Adipocyte (in vitro differentiated cells): ENCODE data around the gene KRTAP13-2.

ENCODE experiments used
- DNase-seq: peaks from one replicate; pipeline ENCODE4 v3.0.0-alpha.2; 2015; ENCODE audit warnings: low read depth
- H3K27me3 ChIP-seq: replicated peaks from 2 replicates; pipeline ENCODE4 v1.7.0; 2013; ENCODE audit warnings: mild to moderate bottlenecking, low read length, moderate library complexity; ENCODE audit not compliant: control insufficient read depth, insufficient read depth
- H3K36me3 ChIP-seq: 2 replicates; pipeline ENCODE4 v1.7.0; 2013; ENCODE audit warnings: low read length, mild to moderate bottlenecking, moderate library complexity; ENCODE audit not compliant: control insufficient read depth, insufficient read depth, severe bottlenecking
- H3K4me1 ChIP-seq: 2 replicates; pipeline ENCODE4 v1.7.0; 2013; ENCODE audit warnings: mild to moderate bottlenecking, low read length, moderate library complexity; ENCODE audit not compliant: control insufficient read depth, insufficient read depth
- H3K4me3 ChIP-seq: 2 replicates; pipeline ENCODE4 v1.7.0; 2013; ENCODE audit warnings: mild to moderate bottlenecking, low read length, moderate library complexity
- H3K9ac ChIP-seq: 2 replicates; pipeline ENCODE4 v1.7.0; 2013; ENCODE audit warnings: mild to moderate bottlenecking, low read length, moderate library complexity
- H3K9me3 ChIP-seq: 2 replicates; pipeline ENCODE4 v1.7.0; 2013; ENCODE audit warnings: mild to moderate bottlenecking, low read length, moderate library complexity; ENCODE audit not compliant: control insufficient read depth

KRTAP13-2 gene, protein sequence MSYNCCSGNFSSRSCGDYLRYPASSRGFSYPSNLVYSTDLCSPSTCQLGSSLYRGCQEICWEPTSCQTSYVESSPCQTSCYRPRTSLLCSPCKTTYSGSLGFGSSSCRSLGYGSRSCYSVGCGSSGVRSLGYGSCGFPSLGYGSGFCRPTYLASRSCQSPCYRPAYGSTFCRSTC

DNA sequence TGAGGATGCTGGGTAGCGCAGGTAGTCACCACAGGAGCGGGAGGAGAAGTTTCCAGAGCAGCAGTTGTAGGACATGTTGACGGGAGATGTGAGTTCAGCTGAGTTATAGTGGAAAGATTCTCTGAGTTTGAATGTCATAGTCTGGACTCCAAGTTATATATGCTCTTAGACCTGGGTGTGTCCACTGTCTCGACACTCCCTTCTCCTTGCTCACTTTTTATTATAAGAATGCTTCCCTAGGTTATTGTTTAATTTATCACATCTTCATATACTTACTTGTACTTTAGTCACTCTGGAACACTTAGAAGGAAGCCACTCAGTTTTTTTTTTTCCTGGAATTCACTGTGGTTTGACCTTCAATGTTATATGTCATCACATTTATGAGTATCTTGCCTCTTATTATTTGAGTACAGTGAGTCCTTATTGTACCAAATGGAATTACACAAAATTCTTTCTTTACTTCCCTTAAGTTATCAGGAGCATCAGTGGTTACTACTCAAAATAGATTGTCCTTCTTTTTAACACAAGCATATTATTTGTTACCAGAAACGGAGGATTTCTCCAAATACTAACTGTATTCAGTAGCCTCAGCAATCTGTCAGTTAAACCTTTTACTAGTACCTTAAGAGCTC, at the start of gene KRTAP13-2:
Gene KRTAP13-2 (minus strand): TSS at position 133 of the 632 bp plus-strand sequence. CDS start 58 bp downstream, at position 75.
- DNase-seq = no peak
- Histone ChIP-seq H3K27me3 (no peaks in the 10 kb centered on the region), H3K36me3 (no peaks in the 10 kb centered on the region)

DNA sequence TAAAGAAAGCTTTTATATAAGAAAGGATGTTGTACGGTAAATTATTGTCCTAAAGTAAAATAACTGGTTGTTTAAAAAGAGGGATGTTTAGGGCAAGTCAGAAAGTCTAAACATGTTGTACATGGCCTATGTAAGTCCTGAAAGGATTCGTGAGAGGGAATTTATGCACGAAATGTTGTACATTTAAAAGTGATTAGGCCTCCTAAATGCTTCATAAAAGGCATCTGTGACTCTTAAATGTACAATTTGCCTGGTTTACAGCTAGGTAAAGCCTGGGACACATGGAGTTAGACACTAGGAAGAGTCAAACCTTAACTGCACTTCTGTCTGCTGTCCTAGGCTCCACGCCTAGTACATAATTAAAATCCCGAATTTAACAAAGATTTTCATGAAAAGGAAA, 43.9 kb upstream of the KRTAP13-2 start:
- Histone ChIP-seq H3K9me3 (peaks cover 7% of the 10 kb centered on the region), H3K36me3 (no peaks in the 10 kb centered on the region), H3K4me3 (no peak overlapping the region), H3K9ac (no peak overlapping the region), H3K4me1 (no peaks in the 10 kb centered on the region), H3K27me3 (no peaks in the 10 kb centered on the region)
- no peak for DNase-seq

More for the DNA sequence above, at the start of gene KRTAP13-2:
- no peaks in the 10 kb centered on the region for H3K9me3 ChIP-seq
- H3K9ac ChIP-seq = no peak within 1 kb of the TSS
- no peaks in the 10 kb centered on the region for H3K4me1 ChIP-seq
- no peak within 1 kb of the TSS for H3K4me3 ChIP-seq

DNA sequence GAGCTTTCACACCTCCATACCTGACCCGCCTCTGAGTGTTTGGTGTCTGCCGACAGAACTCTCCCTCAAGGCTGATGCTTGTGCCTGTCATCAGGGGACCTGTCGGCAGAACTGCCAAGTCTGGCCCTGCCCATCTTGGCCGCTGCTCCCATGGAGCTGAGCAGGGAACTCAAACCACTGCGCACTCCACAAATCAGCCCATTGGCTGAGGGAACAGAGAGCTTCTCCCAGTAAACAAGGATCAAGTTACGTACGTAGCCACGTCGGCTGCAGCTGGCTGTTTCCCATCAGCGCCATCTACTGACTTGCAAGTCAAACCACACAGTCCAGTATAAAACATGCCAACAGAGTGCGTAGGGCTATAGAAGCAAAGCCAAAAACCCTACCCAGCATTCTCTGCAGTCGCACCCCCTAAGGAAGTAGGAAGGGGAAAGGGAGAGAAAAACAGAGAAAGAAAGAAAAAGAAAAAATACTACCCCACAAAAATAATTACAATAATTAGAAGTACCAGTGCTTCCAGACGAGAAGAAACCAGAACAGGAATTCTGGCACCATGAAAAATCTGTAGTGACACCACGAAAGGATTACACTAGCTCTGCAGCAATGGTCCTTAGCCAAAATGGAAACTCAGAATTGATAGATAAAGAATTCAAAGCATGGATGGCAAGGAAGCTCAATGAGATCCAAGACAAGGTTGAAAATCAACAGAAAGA, 36.9 kb upstream of the KRTAP13-2 start:
- peak overlapping the region; percentile 15 for H3K9ac ChIP-seq
- H3K36me3 ChIP-seq = no peaks in the 10 kb centered on the region
- H3K4me1 ChIP-seq = no peaks in the 10 kb centered on the region
- H3K4me3 ChIP-seq = peak overlapping the region; percentile 30
- H3K9me3 ChIP-seq = no peaks in the 10 kb centered on the region
- no peaks in the 10 kb centered on the region for H3K27me3 ChIP-seq
- DNase-seq = no peak

DNA sequence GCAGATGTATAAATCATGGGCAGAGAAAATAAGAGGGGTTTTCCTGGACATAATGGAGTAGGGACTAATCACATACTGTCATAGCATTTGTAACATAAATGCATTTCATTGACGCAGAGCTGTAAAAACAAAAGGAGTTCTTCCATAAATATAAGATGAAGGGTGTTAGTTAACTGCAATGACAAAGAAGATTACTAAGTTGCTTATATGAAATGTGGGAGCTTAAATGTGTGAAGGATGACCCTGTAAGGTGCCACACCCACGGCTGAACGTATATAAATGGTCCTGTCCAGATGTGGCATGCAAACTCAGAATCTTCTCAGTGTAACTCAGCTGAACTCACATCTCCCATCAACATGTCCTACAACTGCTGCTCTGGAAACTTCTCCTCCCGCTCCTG, 23.7 kb upstream of the KRTAP13-2 start, which contains the start of gene KRTAP13-1:
Gene KRTAP13-1 (plus strand): TSS at position 301 of the 400 bp plus-strand sequence. CDS start 56 bp downstream, at position 357.
- no peaks in the 10 kb centered on the region for H3K27me3 ChIP-seq
- DNase-seq = no peak
- H3K9me3 ChIP-seq = peaks cover 5% of the 10 kb centered on the region
- no peak within 1 kb of the TSS for H3K4me3 ChIP-seq
- no peaks in the 10 kb centered on the region for H3K4me1 ChIP-seq
- no peak within 1 kb of the TSS for H3K9ac ChIP-seq
- H3K36me3 ChIP-seq = no peaks in the 10 kb centered on the region

DNA sequence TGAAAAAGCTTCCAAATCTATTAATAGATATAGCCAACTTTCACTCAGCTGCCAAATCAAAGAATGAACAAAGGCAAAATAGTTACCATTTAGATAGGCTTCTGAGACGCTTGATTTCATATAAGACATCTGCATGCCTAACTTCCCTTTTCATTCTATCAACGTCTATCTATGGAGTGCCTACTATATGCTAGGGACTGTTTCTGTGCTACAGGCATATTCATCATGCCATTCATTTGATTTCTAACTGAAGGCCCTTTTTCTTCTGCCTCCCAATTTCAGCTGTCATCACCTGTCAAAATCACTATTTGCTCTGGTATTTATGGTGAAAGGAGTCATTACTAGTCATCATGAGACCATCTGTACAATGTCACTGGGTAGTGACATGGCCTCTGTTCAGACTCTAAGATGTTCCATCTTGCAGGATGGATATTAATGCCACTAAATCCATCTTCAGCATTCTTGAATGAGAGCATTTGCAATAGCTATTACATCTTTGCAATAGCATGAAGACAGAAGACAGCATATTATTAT, 19.5 kb upstream of the KRTAP13-2 start:
- Histone ChIP-seq H3K9ac (no peak overlapping the region), H3K27me3 (no peaks in the 10 kb centered on the region), H3K36me3 (no peaks in the 10 kb centered on the region), H3K9me3 (peaks cover 9% of the 10 kb centered on the region), H3K4me3 (no peak overlapping the region), H3K4me1 (no peaks in the 10 kb centered on the region)
- DNase-seq = no peak

DNA sequence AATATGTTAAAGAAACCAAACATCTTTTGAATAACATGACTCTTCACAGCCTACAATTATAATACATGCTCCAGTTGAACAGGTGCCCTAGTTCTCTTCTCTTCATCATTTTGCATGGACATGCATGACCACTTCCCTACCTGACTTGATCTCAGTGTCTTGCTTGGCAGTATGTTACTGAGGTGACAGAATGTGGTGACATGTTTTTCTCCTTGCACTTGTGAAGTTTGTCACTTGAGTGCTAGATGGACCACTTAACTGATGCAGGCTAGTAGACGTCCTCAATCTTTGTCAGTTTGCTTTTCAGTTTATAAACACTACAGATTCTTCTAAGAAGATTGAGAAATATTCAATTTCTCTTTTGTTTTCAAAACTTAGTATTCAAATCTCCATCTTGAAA, 10.1 kb upstream of the KRTAP13-2 start:
- H3K4me1 ChIP-seq = no peaks in the 10 kb centered on the region
- no peaks in the 10 kb centered on the region for H3K36me3 ChIP-seq
- H3K9me3 ChIP-seq = no peaks in the 10 kb centered on the region
- no peak overlapping the region for H3K9ac ChIP-seq
- DNase-seq = no peak
- no peaks in the 10 kb centered on the region for H3K27me3 ChIP-seq
- H3K4me3 ChIP-seq = no peak overlapping the region

DNA sequence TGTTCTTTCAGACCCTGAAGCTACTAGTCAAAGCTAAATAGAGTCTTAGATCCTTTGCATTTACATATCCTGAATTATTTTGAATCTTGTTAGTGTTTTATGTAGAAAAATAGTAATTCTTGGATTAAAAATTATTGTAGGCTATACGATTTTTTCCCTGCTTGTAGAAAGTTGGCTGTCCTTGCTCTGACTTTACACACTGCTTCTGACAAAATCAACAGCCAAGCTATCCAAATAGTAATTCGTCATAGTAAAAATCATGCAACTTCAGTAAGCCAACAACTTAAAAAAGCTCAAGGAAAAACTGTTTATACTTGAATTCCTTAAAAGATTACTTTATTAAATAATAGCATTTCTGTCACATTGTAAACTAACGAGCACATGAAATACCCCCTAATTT, 16.2 kb downstream of the KRTAP13-2 start:
- Histone ChIP-seq H3K27me3 (peaks cover 3% of the 10 kb centered on the region), H3K9ac (no peak overlapping the region), H3K9me3 (no peaks in the 10 kb centered on the region), H3K36me3 (no peaks in the 10 kb centered on the region), H3K4me3 (no peak overlapping the region), H3K4me1 (no peaks in the 10 kb centered on the region)
- DNase-seq = no peak

DNA sequence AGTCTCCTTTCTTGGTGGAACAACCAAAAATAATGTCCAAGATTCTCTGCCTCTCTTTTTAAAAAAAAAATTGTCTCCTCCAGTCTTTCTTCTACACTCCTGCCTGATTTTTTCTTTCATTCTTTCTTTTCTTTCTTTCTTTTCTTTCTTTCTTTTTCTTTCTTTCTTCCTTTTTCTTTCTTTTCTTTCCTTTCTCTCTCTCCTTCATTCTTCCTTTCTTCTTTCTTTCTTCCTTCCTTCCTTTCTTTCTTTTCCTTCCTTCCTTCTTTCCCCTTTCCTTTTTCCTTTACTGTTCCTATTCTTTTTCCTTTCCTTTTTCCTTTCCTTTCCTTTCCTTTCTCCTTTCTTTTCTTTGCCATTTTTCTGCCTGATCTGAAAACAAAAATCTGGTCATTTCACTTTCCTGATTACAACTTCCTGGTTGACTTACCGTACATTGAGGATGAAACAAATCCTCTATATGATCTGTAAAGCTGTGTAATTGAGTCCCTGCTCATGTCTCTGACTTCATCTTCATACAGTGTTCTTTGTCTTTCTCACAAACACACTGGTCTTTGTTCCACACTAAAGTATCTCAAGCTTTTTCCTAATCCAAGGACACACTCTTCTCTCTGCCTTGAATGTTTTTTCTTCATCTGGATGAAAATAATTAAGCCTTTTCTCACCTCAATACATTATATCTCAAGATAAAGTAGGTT, 17.6 kb downstream of the KRTAP13-2 start:
- Histone ChIP-seq H3K36me3 (no peaks in the 10 kb centered on the region), H3K4me3 (no peak overlapping the region), H3K9me3 (no peaks in the 10 kb centered on the region), H3K27me3 (no peaks in the 10 kb centered on the region), H3K4me1 (peaks cover 9% of the 10 kb centered on the region), H3K9ac (no peak overlapping the region)
- DNase-seq = no peak

DNA sequence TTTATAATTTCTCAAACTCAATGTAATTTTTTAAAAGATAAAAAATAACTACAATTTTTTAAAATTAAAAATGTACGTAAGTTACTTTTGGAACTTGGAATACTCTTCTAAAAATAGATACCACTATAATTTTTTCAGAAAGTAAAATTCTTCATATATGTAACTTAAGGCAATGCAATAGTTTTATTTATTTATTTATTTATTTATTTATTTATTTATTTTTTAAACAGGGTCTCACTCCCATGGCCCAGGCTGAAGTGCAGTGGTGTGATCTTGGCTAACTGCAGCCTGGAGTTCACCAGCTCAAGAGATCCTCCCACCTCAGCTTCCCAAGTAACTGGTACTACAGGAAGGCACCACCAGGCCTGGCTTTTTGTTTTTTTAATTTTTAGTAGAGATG, 20.5 kb downstream of the KRTAP13-2 start:
- no peaks in the 10 kb centered on the region for H3K9me3 ChIP-seq
- no peak for DNase-seq
- no peaks in the 10 kb centered on the region for H3K36me3 ChIP-seq
- H3K27me3 ChIP-seq = peaks cover 3% of the 10 kb centered on the region
- no peak overlapping the region for H3K4me3 ChIP-seq
- peaks cover 20% of the 10 kb centered on the region for H3K4me1 ChIP-seq
- H3K9ac ChIP-seq = no peak overlapping the region

DNA sequence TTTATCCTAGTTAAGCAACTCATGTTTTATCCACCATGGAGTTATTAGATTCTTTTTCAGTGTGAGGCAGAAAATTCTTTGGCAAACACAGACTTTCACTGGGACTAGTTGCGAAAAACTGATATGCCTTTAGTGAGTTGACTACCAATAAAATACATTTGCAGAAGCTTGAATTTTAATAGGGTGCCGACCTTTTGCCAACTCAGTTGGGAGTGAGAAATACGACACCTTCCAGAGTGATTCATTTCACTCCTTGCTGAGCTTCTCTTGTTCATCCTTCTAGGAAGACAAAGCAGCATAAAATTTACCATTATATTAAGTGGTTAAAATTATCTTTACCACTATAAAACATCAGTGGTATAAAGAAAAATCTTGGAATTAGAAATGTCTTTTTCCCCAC, 22.5 kb downstream of the KRTAP13-2 start:
- Histone ChIP-seq H3K36me3 (no peaks in the 10 kb centered on the region), H3K4me3 (no peak overlapping the region), H3K27me3 (peaks cover 3% of the 10 kb centered on the region), H3K9ac (no peak overlapping the region), H3K4me1 (peaks cover 20% of the 10 kb centered on the region), H3K9me3 (peaks cover 7% of the 10 kb centered on the region)
- DNase-seq = no peak

DNA sequence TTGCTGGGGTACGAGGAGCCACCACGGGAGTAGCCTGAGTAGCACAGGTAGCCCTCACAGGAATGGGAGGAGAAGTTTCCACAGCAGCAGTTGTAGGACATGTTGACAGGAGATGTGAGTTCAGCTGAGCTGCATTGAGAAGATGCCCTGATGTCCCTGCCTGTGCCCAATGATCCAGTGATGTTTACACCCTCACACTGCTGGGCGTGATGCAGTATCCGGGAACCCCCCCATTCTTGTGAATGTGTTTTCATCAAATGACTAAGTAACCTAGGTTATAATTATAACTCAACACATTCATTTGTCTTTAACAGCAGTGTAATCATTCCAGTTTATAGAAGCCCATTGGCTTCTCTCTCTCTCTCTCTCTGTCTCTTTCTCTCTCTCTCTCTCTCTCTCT, 23.6 kb downstream of the KRTAP13-2 start, which contains the start of gene KRTAP23-1:
Gene KRTAP23-1 (minus strand): TSS at position 101 of the 400 bp plus-strand sequence. CDS start 0 bp downstream, at position 101.
- peaks cover 20% of the 10 kb centered on the region for H3K4me1 ChIP-seq
- no peak for DNase-seq
- H3K9ac ChIP-seq = no peak within 1 kb of the TSS
- H3K27me3 ChIP-seq = peaks cover 3% of the 10 kb centered on the region
- no peaks in the 10 kb centered on the region for H3K36me3 ChIP-seq
- peaks cover 7% of the 10 kb centered on the region for H3K9me3 ChIP-seq
- no peak within 1 kb of the TSS for H3K4me3 ChIP-seq
